Heart right ventricle (tissue), 16 donors: ENCODE measurements around the gene SLC15A3. TPM values are rescaled to one million over a fixed set of nuclear protein-coding genes. Genes with fewer than 3 reads are reported as not detected.

Experiments
- ATAC-seq, 8 donors: fragments of 200-7000 bp; cut with Tn5 transposase; one replicate each; pipeline ENCODE4 v1.9.1; 2020; ENCODE audit warnings: mild to moderate bottlenecking in 8 of 8, moderate library complexity in 8 of 8, moderate number of reproducible peaks in 1 of 8
- DNase-seq, 2 donors: peaks; one replicate each; pipeline ENCODE4 v3.0.0-alpha.2; 2020
- H3K27ac ChIP-seq, 10 donors: fragments of 200-600 bp; sonication (generic) in 2 of 10; one replicate each; pipeline versions ENCODE4 v1.5.0 to v1.8.0; 2020 to 2022; ENCODE audit warnings: mild to moderate bottlenecking in 3 of 10
- H3K27me3 ChIP-seq, 7 donors: fragments of 200-600 bp; one replicate each; pipeline ENCODE4 v1.8.0; 2021 to 2022; ENCODE audit warnings: mild to moderate bottlenecking in 2 of 7
- H3K36me3 ChIP-seq, 9 donors: fragments of 200-600 bp; sonication (generic) in 1 of 9; one replicate each; pipeline versions ENCODE4 v1.5.0 to v1.8.0; 2020 to 2022; ENCODE audit warnings: mild to moderate bottlenecking in 2 of 9
- H3K4me1 ChIP-seq, 9 donors: fragments of 200-600 bp; sonication (generic) in 1 of 9; one replicate each; pipeline versions ENCODE4 v1.5.0 to v1.8.0; 2020 to 2022; ENCODE audit warnings: mild to moderate bottlenecking in 4 of 9
- H3K4me3 ChIP-seq, 10 donors: fragments of 200-600 bp; sonication (generic) in 2 of 10; one replicate each; pipeline versions ENCODE4 v1.5.0 to v1.8.0; 2020 to 2022; ENCODE audit warnings: mild to moderate bottlenecking in 7 of 10, moderate library complexity in 2 of 10
- H3K9me3 ChIP-seq, 11 donors: fragments of 200-600 bp in 10 of 11; sonication (generic) in 2 of 11; one replicate each; pipeline versions ENCODE4 v1.5.0 to v1.8.0; 2013 to 2022; ENCODE audit warnings: mild to moderate bottlenecking in 2 of 11, control low read depth in 1 of 11, moderate library complexity in 1 of 11
- CTCF ChIP-seq, 9 donors: fragments of 200-600 bp; sonication (generic) in 2 of 9; IDR thresholded peaks; one replicate each; pipeline versions ENCODE4 v1.5.0 to v1.8.0; 2021 to 2022; ENCODE audit warnings: antibody characterized with exemption in 9 of 9, mild to moderate bottlenecking in 5 of 9, moderate library complexity in 1 of 9
- WGBS, 2 donors: extraction: QIAGEN DNeasy Blood & Tissue Kit; methylation state at CpG; one replicate each; pipeline ENCODE4 v1.1.7; 2013; ENCODE audit warnings: inconsistent platforms in 1 of 2; 5-methylcytosine and 5-hydroxymethylcytosine counted together
- intact Hi-C, 10 donors: fragments of 100-400 bp; cut with DNase I; formaldehyde crosslinking; loops; one replicate each; pipeline versions ENCODE4 v1.11.1 to v1.14.2; 2022
- polyA plus RNA-seq, 2 donors: library from polyadenylated mRNA; stranded (reverse); fragments of 200-250 nt; gene quantifications; one replicate each; pipeline ENCODE4 v1.2.3, GENCODE V29; 2013
- total RNA-seq, 10 donors: library from RNA; stranded (reverse); fragmentation: NEBNext Ultra II Directional in 3 of 10; extraction: Animal tissue kit (Norgen Biotek cat#: 25700) in 3 of 10; gene quantifications; one replicate each; pipeline versions ENCODE4 v1.2.1 to v1.2.4, GENCODE V29; 2021 to 2023
- donor health status: Arrhythmogenic right ventricular cardiomyopathy.
- donor health status: ischemic (EF 13 %, LVEDD 7.1; RV severe dilation, severe dysfunction).
- donor health status: healthy with polysubstance abuse.
- donor health status: DM: no; HTN: yes; CAD: no.
- donor health status: DM: no; HTN: no; CAD: no.
- donor health status: ischemic (EF 25% LVEDD 6.9; RV normal size, moderate dysfunction).
- donor health status: ischemic (EF 25% LVEDD 5.7; RV mildly dilated, moderate dysfunction).
- donor health status: healthy.
- donor health status: DM: yes; HTN: yes; CAD: no.
- donor health status: Ischemic cardiomyopathy.
- donor health status: ischemic (EF 35%, LVEDD 5.7; RV mildly dilated, moderate dysfunction).
- donor health status: nonischemic (EF 11% LVEDD 7.7; RV severe dilation, severe dysfunction).
- donor health status: DM: yes; HTN: yes; CAD: no.
- donor health status: PGD.
- donor health status: ischemic (EF 29% LVEDD 5.4; RV normal size, mild dysfunction).
- donor health status: nonischemic (EF 23%, LVEDD 6.1; RV moderate dilation, normal function).

The SLC15A3 gene
- total and polyA plus RNA-seq, 12 donors: 9.5 to 52.4 (median 19.5) TPM

- Histone ChIP-seq H3K27me3 (no peaks in the 10 kb centered on the region), H3K9me3 (no peaks in the 10 kb centered on the region), H3K4me1 (peaks cover 11 to 85% (median 65%) of the 10 kb centered on the region in 9 donors), H3K36me3 (peaks cover 0 to 7% (median 0%) of the 10 kb centered on the region in 9 donors), H3K27ac (peak within 1 kb of the TSS; percentile 77 to 94 (median 90)), H3K4me3 (peak within 1 kb of the TSS; percentile 63 to 93 (median 84))
- intact Hi-C loops: loop anchor here in 3 of 10 donors (10.0 kb wide), 2 partner anchors 211 to 221 kb away; no protein-coding TSS in a partner anchor
- TF ChIP-seq CTCF (IDR thresholded peaks at IDR 0.05): no peak
- DNase-seq: peak; percentile 89 to 90
- WGBS, 2 donors: 0% methylated on average over 59 to 70 of the region's 70 CpGs
- ATAC-seq: peak; percentile 82 to 89 (median 87)
Measured at GRCh38 chr11:60913793-60914632, 38.0 kb downstream of the SLC15A3 start, which contains the start of gene TMEM109. TSS of gene TMEM109 (plus strand) at chr11:60914158. CDS start at chr11:60919694, 5,536 bp downstream.

GRCh38 chr11:60912851-60913528, 39.0 kb downstream of the SLC15A3 start:
- no peaks in the 10 kb centered on the region for H3K9me3 ChIP-seq
- ATAC-seq: no peak
- intact Hi-C loops: loop anchor here in 3 of 10 donors (10.0 kb wide), 2 partner anchors 212 to 222 kb away; no protein-coding TSS in a partner anchor
- H3K36me3 ChIP-seq: peaks cover 0 to 6% (median 0%) of the 10 kb centered on the region in 9 donors
- peaks cover 8 to 75% (median 57%) of the 10 kb centered on the region in 9 donors for H3K4me1 ChIP-seq
- H3K27ac ChIP-seq: peak overlapping the region; percentile 77 to 94 (median 90)
- H3K4me3 ChIP-seq: peak overlapping the region in 8 of 10 donors; percentile 64 to 93 (median 86)
- WGBS, 2 donors: 58 to 67% methylated on average over 22 of the region's 22 CpGs
- TF ChIP-seq CTCF (IDR thresholded peaks at IDR 0.05): no peak
- no peaks in the 10 kb centered on the region for H3K27me3 ChIP-seq
- no peak for DNase-seq

- Histone ChIP-seq H3K4me1 (peaks cover 8 to 68% (median 51%) of the 10 kb centered on the region in 9 donors), H3K27me3 (no peaks in the 10 kb centered on the region), H3K9me3 (no peaks in the 10 kb centered on the region), H3K36me3 (no peaks in the 10 kb centered on the region), H3K4me3 (no peak overlapping the region), H3K27ac (peak overlapping the region in 9 of 10 donors; percentile 82 to 94 (median 91))
- intact Hi-C loops: loop anchor here in 3 of 10 donors (10.0 kb wide), 2 partner anchors 212 to 222 kb away; no protein-coding TSS in a partner anchor
- WGBS, 2 donors: 68 to 78% methylated on average over 12 of the region's 12 CpGs
- ATAC-seq (no peak), DNase-seq (no peak)
- TF ChIP-seq CTCF (IDR thresholded peaks at IDR 0.05): no peak
Measured at GRCh38 chr11:60912223-60912850, 39.6 kb downstream of the SLC15A3 start.
